Dendritic cell treated with granulocyte-macrophage colony-stimulating factor and Interleukin-4, amounts not matched to agents 40 ng/mL and 50 ng/mL, for 4 days (primary cell): ENCODE measurements around the gene EEF1AKMT1.

Experiments
- H3K27ac Mint-ChIP-seq: one replicate; pipeline ENCODE4 v1.8.0; 2022; ENCODE audit warnings: mild to moderate bottlenecking, mixed read lengths
- H3K27me3 Mint-ChIP-seq: one replicate; pipeline ENCODE4 v1.8.0; 2022; ENCODE audit warnings: mild to moderate bottlenecking, mixed read lengths
- H3K36me3 Mint-ChIP-seq: one replicate; pipeline ENCODE4 v1.8.0; 2022; ENCODE audit warnings: low read depth, mixed read lengths
- H3K4me1 Mint-ChIP-seq: one replicate; pipeline ENCODE4 v1.8.0; 2022; ENCODE audit warnings: low read depth, mixed read lengths
- H3K4me3 Mint-ChIP-seq: one replicate; pipeline ENCODE4 v1.8.0; 2022; ENCODE audit warnings: mild to moderate bottlenecking, moderate library complexity, mixed read lengths
- H3K9me3 Mint-ChIP-seq: one replicate; pipeline ENCODE4 v1.8.0; 2022; ENCODE audit warnings: mixed read lengths
- intact Hi-C: fragments of 100-400 bp; cut with micrococcal nuclease; formaldehyde crosslinking; loops from one replicate; pipeline ENCODE4 v1.15.0; 2022

The EEF1AKMT1 gene

GRCh38 chr13:20773194-20774080 lies at the start of gene EEF1AKMT1:
Gene EEF1AKMT1 (minus strand): TSS chr13:20773961. CDS start chr13:20757598, 16,363 bp downstream.
- H3K36me3 Mint-ChIP-seq, result peaks cover 26% of the 10 kb centered on the region
- peaks cover 17% of the 10 kb centered on the region for H3K9me3 Mint-ChIP-seq
- H3K27me3 Mint-ChIP-seq, result no peaks in the 10 kb centered on the region
- peak within 1 kb of the TSS; percentile 87 for H3K4me3 Mint-ChIP-seq
- peaks cover 14% of the 10 kb centered on the region for H3K4me1 Mint-ChIP-seq
- intact Hi-C loops, result loop anchor here (5.0 kb wide), 2 partner anchors 61 to 206 kb away; partner anchors contain the start of gene IFT88
- H3K27ac Mint-ChIP-seq, result peak within 1 kb of the TSS; percentile 92

- intact Hi-C loops, result no loop called here
These were observed 49.3 kb upstream of the EEF1AKMT1 start for GRCh38 chr13:20823071-20823470.

GRCh38 chr13:20822406-20822805 lies 48.6 kb upstream of the EEF1AKMT1 start:
- H3K9me3 Mint-ChIP-seq, result no peaks in the 10 kb centered on the region
- no peaks in the 10 kb centered on the region for H3K27me3 Mint-ChIP-seq
- H3K36me3 Mint-ChIP-seq, result peaks cover 49% of the 10 kb centered on the region
- no peak overlapping the region for H3K4me3 Mint-ChIP-seq
- H3K4me1 Mint-ChIP-seq, result no peaks in the 10 kb centered on the region
- intact Hi-C loops, result no loop called here
- no peak overlapping the region for H3K27ac Mint-ChIP-seq

More at GRCh38 chr13:20823071-20823470, 49.3 kb upstream of the EEF1AKMT1 start:
- no peak overlapping the region for H3K27ac Mint-ChIP-seq
- H3K36me3 Mint-ChIP-seq, result peaks cover 42% of the 10 kb centered on the region
- no peaks in the 10 kb centered on the region for H3K9me3 Mint-ChIP-seq
- H3K27me3 Mint-ChIP-seq, result no peaks in the 10 kb centered on the region
- H3K4me3 Mint-ChIP-seq, result no peak overlapping the region
- no peaks in the 10 kb centered on the region for H3K4me1 Mint-ChIP-seq

GRCh38 chr13:20819715-20820114 lies 46.0 kb upstream of the EEF1AKMT1 start:
- H3K4me1 Mint-ChIP-seq, result no peaks in the 10 kb centered on the region
- no peak overlapping the region for H3K4me3 Mint-ChIP-seq
- intact Hi-C loops, result no loop called here
- no peak overlapping the region for H3K27ac Mint-ChIP-seq
- peaks cover 54% of the 10 kb centered on the region for H3K36me3 Mint-ChIP-seq
- H3K27me3 Mint-ChIP-seq, result no peaks in the 10 kb centered on the region
- no peaks in the 10 kb centered on the region for H3K9me3 Mint-ChIP-seq

GRCh38 chr13:20815464-20815863 lies 41.7 kb upstream of the EEF1AKMT1 start:
- intact Hi-C loops, result no loop called here
- peaks cover 75% of the 10 kb centered on the region for H3K36me3 Mint-ChIP-seq

GRCh38 chr13:20814224-20814910 lies 40.6 kb upstream of the EEF1AKMT1 start:
- no peaks in the 10 kb centered on the region for H3K9me3 Mint-ChIP-seq
- H3K36me3 Mint-ChIP-seq, result peaks cover 68% of the 10 kb centered on the region
- H3K4me3 Mint-ChIP-seq, result no peak overlapping the region
- no peaks in the 10 kb centered on the region for H3K4me1 Mint-ChIP-seq
- no peak overlapping the region for H3K27ac Mint-ChIP-seq
- intact Hi-C loops, result no loop called here
- no peaks in the 10 kb centered on the region for H3K27me3 Mint-ChIP-seq

More at GRCh38 chr13:20815464-20815863, 41.7 kb upstream of the EEF1AKMT1 start:
- Mint-ChIP-seq H3K27me3 (no peaks in the 10 kb centered on the region), H3K4me1 (no peaks in the 10 kb centered on the region), H3K9me3 (no peaks in the 10 kb centered on the region), H3K4me3 (no peak overlapping the region), H3K27ac (no peak overlapping the region)

GRCh38 chr13:20812890-20813289 lies 39.1 kb upstream of the EEF1AKMT1 start:
- H3K9me3 Mint-ChIP-seq, result no peaks in the 10 kb centered on the region
- no peak overlapping the region for H3K27ac Mint-ChIP-seq
- intact Hi-C loops, result no loop called here
- no peaks in the 10 kb centered on the region for H3K4me1 Mint-ChIP-seq
- H3K27me3 Mint-ChIP-seq, result no peaks in the 10 kb centered on the region
- peaks cover 61% of the 10 kb centered on the region for H3K36me3 Mint-ChIP-seq
- H3K4me3 Mint-ChIP-seq, result no peak overlapping the region

GRCh38 chr13:20810808-20811207 lies 37.0 kb upstream of the EEF1AKMT1 start:
- no peak overlapping the region for H3K4me3 Mint-ChIP-seq
- H3K4me1 Mint-ChIP-seq, result no peaks in the 10 kb centered on the region
- intact Hi-C loops, result no loop called here
- peaks cover 65% of the 10 kb centered on the region for H3K36me3 Mint-ChIP-seq
- no peaks in the 10 kb centered on the region for H3K9me3 Mint-ChIP-seq
- no peak overlapping the region for H3K27ac Mint-ChIP-seq
- H3K27me3 Mint-ChIP-seq, result no peaks in the 10 kb centered on the region

GRCh38 chr13:20808874-20809273 lies 35.1 kb upstream of the EEF1AKMT1 start:
- H3K27me3 Mint-ChIP-seq, result no peaks in the 10 kb centered on the region
- H3K4me1 Mint-ChIP-seq, result no peaks in the 10 kb centered on the region
- no peak overlapping the region for H3K27ac Mint-ChIP-seq
- H3K36me3 Mint-ChIP-seq, result peaks cover 68% of the 10 kb centered on the region
- H3K9me3 Mint-ChIP-seq, result no peaks in the 10 kb centered on the region
- no peak overlapping the region for H3K4me3 Mint-ChIP-seq
- intact Hi-C loops, result no loop called here

GRCh38 chr13:20803180-20803965 lies 29.6 kb upstream of the EEF1AKMT1 start:
- intact Hi-C loops, result no loop called here
- Mint-ChIP-seq H3K9me3 (no peaks in the 10 kb centered on the region), H3K27ac (peak overlapping the region; percentile 51), H3K4me1 (peaks cover 9% of the 10 kb centered on the region), H3K36me3 (peaks cover 47% of the 10 kb centered on the region), H3K4me3 (no peak overlapping the region), H3K27me3 (no peaks in the 10 kb centered on the region)

- intact Hi-C loops, result no loop called here
- no peak overlapping the region for H3K4me3 Mint-ChIP-seq
These were observed 27.9 kb upstream of the EEF1AKMT1 start for GRCh38 chr13:20801707-20802106.

GRCh38 chr13:20799726-20800416 lies 26.1 kb upstream of the EEF1AKMT1 start:
- intact Hi-C loops, result no loop called here
- no peaks in the 10 kb centered on the region for H3K9me3 Mint-ChIP-seq
- H3K27ac Mint-ChIP-seq, result no peak overlapping the region
- peaks cover 16% of the 10 kb centered on the region for H3K4me1 Mint-ChIP-seq
- H3K36me3 Mint-ChIP-seq, result peaks cover 52% of the 10 kb centered on the region
- no peak overlapping the region for H3K4me3 Mint-ChIP-seq
- no peaks in the 10 kb centered on the region for H3K27me3 Mint-ChIP-seq

More at GRCh38 chr13:20801707-20802106, 27.9 kb upstream of the EEF1AKMT1 start:
- H3K36me3 Mint-ChIP-seq, result peaks cover 52% of the 10 kb centered on the region
- H3K4me1 Mint-ChIP-seq, result peaks cover 16% of the 10 kb centered on the region
- H3K27me3 Mint-ChIP-seq, result no peaks in the 10 kb centered on the region
- peak overlapping the region; percentile 21 for H3K27ac Mint-ChIP-seq
- no peaks in the 10 kb centered on the region for H3K9me3 Mint-ChIP-seq

GRCh38 chr13:20798027-20798426 lies 24.3 kb upstream of the EEF1AKMT1 start:
- H3K4me1 Mint-ChIP-seq, result peaks cover 16% of the 10 kb centered on the region
- H3K27me3 Mint-ChIP-seq, result no peaks in the 10 kb centered on the region
- no peak overlapping the region for H3K27ac Mint-ChIP-seq
- intact Hi-C loops, result no loop called here
- H3K4me3 Mint-ChIP-seq, result peak overlapping the region; percentile 37
- H3K36me3 Mint-ChIP-seq, result peaks cover 56% of the 10 kb centered on the region
- H3K9me3 Mint-ChIP-seq, result no peaks in the 10 kb centered on the region
